ENCODE data around the gene TK2. TPM values are rescaled to one million over a fixed set of nuclear protein-coding genes. Genes with fewer than 3 reads are reported as not detected.

Gene TK2
- total RNA-seq, 1 donor from 2014 or later = 8.4 TPM

DNA sequence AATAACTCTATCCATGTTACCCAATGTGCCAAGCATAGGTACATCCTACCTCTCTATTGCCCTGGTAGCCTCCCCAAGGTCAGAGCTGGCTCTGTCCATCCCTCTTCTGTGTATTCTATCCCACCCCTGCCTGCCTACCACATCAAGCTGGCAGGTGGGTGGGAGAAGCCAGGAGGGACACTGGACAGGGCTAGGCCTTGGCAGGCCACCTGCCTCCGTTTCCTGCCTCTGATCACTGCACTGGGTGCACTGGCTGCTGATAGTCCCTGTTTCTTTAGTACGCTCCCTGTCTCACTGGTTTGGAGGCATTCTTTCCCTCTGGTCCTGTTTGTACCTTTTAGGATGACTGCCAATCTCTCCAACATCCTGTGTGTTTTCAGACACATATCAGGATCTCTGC, 12.7 kb downstream of the TK2 start:
- peaks cover 24% of the 10 kb centered on the region for H3K36me3 Mint-ChIP-seq (ENCODE audit: low read depth)
- no peak for DNase-seq (ENCODE audit: low spot score)
- no peaks in the 10 kb centered on the region for H3K27me3 Mint-ChIP-seq (ENCODE audit: insufficient read depth)
- intact Hi-C loops (cut with micrococcal nuclease) = no loop called here
- no peaks in the 10 kb centered on the region for H3K9me3 Mint-ChIP-seq
- H3K4me1 Mint-ChIP-seq (ENCODE audit: low read depth) = peaks cover 47% of the 10 kb centered on the region
- H3K27ac Mint-ChIP-seq = no peak overlapping the region
- H3K4me3 Mint-ChIP-seq = no peak overlapping the region

DNA sequence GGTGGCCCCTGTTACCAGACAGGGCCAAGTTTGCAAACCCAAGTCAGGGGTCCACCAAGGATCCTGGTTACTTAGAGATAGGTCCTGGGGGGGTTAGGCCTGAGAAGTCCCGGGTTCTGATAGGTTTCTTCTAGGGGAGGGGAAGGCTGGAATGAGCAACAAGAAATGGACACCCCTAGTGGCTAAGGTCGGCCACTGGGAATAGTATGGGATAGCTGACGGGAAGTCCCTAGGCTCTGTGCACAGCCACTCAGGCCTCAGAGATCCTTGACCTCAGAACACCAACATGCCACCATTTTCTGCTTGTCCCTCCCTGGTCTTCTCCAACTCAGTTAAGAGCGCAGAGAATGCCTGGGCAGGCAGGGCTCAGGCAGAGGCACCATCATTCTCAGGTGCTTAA, 13.4 kb downstream of the TK2 start:
- Mint-ChIP-seq H3K4me3 (no peak overlapping the region), H3K27me3 (ENCODE audit: insufficient read depth) (no peaks in the 10 kb centered on the region), H3K9me3 (no peaks in the 10 kb centered on the region), H3K36me3 (ENCODE audit: low read depth) (peaks cover 17% of the 10 kb centered on the region), H3K4me1 (ENCODE audit: low read depth) (peaks cover 40% of the 10 kb centered on the region), H3K27ac (no peak overlapping the region)
- intact Hi-C loops (cut with micrococcal nuclease) = no loop called here
- no peak for DNase-seq (ENCODE audit: low spot score)

DNA sequence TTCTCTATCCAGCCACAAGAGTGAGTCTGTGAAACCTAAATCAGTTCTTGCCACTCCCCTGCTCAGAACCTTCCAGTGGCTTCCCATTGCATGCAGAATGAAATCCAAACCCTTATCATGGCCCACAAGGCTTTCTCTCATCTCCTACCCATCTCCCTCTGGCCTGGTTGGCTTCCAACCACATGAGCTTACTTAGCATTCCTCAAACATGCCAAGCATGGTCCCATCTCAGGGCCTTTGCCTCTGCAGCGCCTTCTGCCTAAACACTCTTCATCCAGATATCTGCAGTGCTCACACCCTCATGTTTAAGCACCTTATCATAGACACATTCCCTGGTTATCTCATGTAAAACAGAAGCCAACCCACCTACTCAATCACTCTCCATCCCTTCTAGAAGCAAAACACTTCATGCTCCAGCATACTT, 15.5 kb downstream of the TK2 start:
- no peak overlapping the region for H3K4me3 Mint-ChIP-seq
- intact Hi-C loops (cut with micrococcal nuclease) = no loop called here
- no peak for DNase-seq (ENCODE audit: low spot score)
- peaks cover 20% of the 10 kb centered on the region for H3K36me3 Mint-ChIP-seq (ENCODE audit: low read depth)
- H3K27me3 Mint-ChIP-seq (ENCODE audit: insufficient read depth) = no peaks in the 10 kb centered on the region
- H3K9me3 Mint-ChIP-seq = no peaks in the 10 kb centered on the region
- H3K4me1 Mint-ChIP-seq (ENCODE audit: low read depth) = peaks cover 35% of the 10 kb centered on the region
- no peak overlapping the region for H3K27ac Mint-ChIP-seq

DNA sequence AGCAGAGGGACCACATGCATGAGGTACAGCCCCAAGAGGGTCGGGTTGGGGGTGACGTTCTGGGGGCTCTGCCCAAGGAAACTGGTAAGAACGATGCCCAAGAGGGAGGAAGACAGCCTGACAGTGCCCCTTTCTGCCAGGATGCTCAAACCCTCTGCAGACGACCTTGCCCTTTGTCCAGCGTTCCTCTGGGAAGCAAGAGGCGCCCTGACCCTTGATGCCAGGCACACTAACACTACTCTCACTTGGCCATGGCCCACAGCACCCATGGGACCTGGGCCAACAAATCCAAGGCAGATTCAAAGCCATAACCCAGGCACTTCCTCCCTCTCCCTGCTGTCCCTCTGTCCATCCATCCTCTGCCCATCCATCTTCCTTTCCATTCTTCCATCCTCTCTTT, 20.4 kb downstream of the TK2 start:
- Mint-ChIP-seq H3K9me3 (no peaks in the 10 kb centered on the region), H3K27ac (peak overlapping the region; percentile 4), H3K36me3 (ENCODE audit: low read depth) (peaks cover 20% of the 10 kb centered on the region), H3K4me1 (ENCODE audit: low read depth) (peaks cover 50% of the 10 kb centered on the region), H3K4me3 (no peak overlapping the region), H3K27me3 (ENCODE audit: insufficient read depth) (no peaks in the 10 kb centered on the region)
- intact Hi-C loops (cut with micrococcal nuclease) = no loop called here
- DNase-seq (ENCODE audit: low spot score) = no peak

DNA sequence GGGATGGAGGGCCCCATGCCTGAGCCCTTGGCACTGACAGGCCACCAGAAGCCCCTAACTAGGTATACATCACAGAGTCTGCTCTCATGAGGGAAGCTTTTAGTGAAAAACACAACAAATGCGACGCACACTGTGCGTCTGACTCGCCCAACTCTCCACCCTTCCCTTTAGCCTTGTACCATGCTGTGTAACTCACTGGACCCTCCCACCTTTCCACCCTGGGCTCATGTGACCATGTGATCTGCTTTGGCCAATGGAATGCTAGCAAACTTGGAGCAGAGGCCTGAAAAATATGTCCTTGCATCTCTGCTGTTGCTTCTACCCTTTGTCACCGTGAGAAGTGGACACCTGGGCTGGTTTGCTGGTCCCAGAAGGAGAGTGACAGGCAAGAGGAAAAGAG, 21.6 kb downstream of the TK2 start:
- Mint-ChIP-seq H3K4me1 (ENCODE audit: low read depth) (peaks cover 60% of the 10 kb centered on the region), H3K9me3 (no peaks in the 10 kb centered on the region), H3K27me3 (ENCODE audit: insufficient read depth) (no peaks in the 10 kb centered on the region), H3K36me3 (ENCODE audit: low read depth) (peaks cover 18% of the 10 kb centered on the region), H3K27ac (no peak overlapping the region), H3K4me3 (no peak overlapping the region)
- DNase-seq (ENCODE audit: low spot score) = no peak
- intact Hi-C loops (cut with micrococcal nuclease) = no loop called here

DNA sequence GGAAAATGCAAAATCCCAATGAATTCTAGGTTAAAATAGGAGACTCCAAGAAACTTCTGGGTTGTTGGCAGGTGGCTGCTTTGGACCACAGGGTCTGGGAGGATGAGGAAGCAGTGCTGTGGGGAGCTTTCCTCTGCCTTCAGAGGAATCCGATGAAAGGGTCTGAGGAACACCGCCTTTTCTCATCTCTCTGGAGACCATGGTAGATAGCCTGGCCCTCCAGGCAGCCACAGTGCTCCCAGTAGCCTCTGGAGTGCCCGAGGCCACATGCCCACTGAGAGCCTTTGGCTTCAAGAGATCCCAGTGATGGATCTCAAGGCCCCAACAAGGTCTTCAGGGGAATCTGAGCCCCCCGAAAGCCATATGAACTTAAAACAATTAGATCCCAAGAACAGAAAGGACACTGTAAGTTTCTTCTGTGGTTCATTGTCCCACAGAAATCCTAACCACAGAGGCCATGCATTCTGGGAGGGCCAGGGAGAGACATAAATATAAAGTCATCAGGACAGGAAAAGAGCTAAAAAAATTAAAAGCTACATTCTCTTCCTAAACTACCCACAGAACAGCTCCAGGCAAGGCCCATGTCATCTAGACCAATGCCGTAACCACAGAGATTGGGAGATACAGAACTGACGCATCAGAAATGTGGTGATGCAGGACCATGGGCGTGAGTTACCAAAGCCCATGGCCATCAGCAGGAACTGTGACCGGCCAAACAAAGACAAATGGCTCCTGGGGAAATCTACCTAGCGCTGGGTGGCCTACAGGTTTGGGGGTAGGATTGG, 24.3 kb downstream of the TK2 start:
- no peak for DNase-seq (ENCODE audit: low spot score)
- Mint-ChIP-seq H3K9me3 (no peaks in the 10 kb centered on the region), H3K27me3 (ENCODE audit: insufficient read depth) (peaks cover 2% of the 10 kb centered on the region), H3K27ac (peak overlapping the region; percentile 61), H3K36me3 (ENCODE audit: low read depth) (peaks cover 15% of the 10 kb centered on the region), H3K4me1 (ENCODE audit: low read depth) (peaks cover 87% of the 10 kb centered on the region), H3K4me3 (no peak overlapping the region)
- intact Hi-C loops (cut with micrococcal nuclease) = loop anchor here (1.0 kb wide), 1 partner anchor 8 kb away; no protein-coding TSS in a partner anchor

DNA sequence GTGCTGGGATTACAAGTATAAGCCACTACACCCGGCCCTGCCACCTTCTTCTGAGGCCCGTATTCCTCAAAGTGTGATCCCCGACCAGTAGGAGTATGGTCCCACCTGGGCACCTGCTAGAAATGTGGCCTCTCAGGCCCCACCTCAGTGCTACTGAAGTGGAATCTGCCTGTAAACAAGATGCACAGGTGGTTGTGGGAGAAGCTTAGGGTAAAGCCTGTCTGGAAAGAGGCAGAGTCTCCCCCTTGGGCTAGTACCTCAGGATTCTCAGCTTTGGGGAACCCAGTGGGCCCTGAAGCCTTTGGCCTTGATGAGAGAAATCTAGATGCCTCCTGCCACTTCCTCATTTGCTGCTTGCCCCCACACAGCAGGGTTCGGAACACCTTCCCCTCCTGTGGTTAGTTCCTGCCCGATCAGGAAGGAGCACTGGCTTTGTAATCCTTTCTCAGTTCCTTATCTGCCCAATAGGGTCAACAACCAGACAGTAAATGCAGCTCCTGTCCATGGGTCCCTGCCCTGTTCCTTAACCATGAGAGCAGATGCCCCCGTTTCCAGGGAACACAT, 25.2 kb downstream of the TK2 start:
- Mint-ChIP-seq H3K4me1 (ENCODE audit: low read depth) (peaks cover 89% of the 10 kb centered on the region), H3K27ac (peak overlapping the region; percentile 91), H3K36me3 (ENCODE audit: low read depth) (peaks cover 16% of the 10 kb centered on the region), H3K9me3 (no peaks in the 10 kb centered on the region), H3K27me3 (ENCODE audit: insufficient read depth) (peaks cover 2% of the 10 kb centered on the region), H3K4me3 (peak overlapping the region; percentile 39)
- intact Hi-C loops (cut with micrococcal nuclease) = loop anchor here (1.0 to 5.0 kb wide), 2 partner anchors 7 to 228 kb away; partner anchors contain the start of gene DYNC1LI2
- DNase-seq (ENCODE audit: low spot score) = no peak

DNA sequence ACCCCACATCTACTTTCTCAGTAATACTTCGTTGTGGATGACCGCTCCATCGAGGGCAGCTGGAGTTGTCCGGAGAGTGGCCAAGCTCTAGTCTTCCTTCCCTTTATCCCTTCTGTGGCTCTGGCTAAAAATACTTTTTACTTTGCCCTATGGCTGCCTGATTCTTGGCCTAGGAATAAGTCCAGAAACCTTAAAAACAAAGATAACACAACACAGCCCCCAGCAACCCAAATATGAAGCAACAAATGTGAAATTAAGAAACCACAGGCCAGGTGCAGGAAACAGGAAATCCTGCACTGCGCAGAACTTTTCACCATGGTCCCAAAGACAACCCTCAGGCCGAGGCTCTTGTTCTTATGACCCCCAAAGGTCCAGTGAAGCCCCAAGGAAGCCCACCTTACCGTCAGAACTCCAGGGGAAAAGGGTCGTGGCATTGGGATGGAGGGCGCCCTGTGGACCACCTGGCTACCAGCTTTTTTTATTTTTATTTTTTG, 26.0 kb downstream of the TK2 start:
- H3K9me3 Mint-ChIP-seq = no peaks in the 10 kb centered on the region
- peak overlapping the region; percentile 52 for H3K4me3 Mint-ChIP-seq
- peaks cover 15% of the 10 kb centered on the region for H3K36me3 Mint-ChIP-seq (ENCODE audit: low read depth)
- H3K27me3 Mint-ChIP-seq (ENCODE audit: insufficient read depth) = peaks cover 2% of the 10 kb centered on the region
- intact Hi-C loops (cut with micrococcal nuclease) = loop anchor here (5.0 kb wide), 1 partner anchor 228 kb away; the partner anchor contains the start of gene DYNC1LI2
- peak; percentile 53 for DNase-seq (ENCODE audit: low spot score)
- H3K27ac Mint-ChIP-seq = peak overlapping the region; percentile 91
- peaks cover 90% of the 10 kb centered on the region for H3K4me1 Mint-ChIP-seq (ENCODE audit: low read depth)

DNA sequence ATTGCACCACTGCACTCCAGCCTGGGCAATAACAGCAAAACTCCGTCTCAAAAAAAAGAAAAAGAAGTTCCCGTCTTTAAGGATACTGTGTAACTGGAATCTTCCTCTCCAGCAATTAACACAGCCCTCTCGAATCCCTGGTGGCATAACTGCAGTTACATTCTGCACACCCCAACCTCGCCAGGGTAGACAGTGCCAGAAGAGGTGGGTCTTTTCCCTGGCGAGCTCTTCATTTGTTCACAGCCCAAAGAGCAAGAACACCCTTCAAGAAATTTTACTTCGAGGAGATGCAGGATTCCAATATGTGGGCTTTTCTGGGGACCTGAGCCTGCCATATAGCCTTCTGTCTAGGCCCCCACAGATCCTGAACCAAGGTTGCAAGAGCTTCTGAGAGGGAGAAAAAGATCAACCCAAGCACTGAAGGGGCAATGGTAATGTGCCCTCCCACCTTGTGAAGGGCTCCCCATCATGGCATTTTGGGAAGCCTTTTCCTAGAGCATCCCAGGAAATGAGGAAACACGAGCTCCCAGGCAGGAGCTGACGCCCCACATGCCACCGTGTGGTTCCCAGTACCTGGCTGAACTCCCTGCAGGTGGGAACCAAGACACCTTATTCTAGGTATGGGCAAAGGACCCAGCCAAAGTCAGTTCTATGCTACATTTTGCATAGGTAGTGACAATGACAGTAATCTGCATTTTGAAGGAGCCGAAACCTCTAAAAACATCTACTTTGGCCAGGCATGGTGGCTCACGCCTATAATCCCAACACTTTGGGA, 26.9 kb downstream of the TK2 start:
- Mint-ChIP-seq H3K4me1 (ENCODE audit: low read depth) (peaks cover 93% of the 10 kb centered on the region), H3K36me3 (ENCODE audit: low read depth) (peaks cover 18% of the 10 kb centered on the region), H3K27ac (peak overlapping the region; percentile 91), H3K4me3 (no peak overlapping the region), H3K27me3 (ENCODE audit: insufficient read depth) (peaks cover 2% of the 10 kb centered on the region), H3K9me3 (no peaks in the 10 kb centered on the region)
- intact Hi-C loops (cut with micrococcal nuclease) = loop anchor here (1.0 to 5.0 kb wide), 5 partner anchors 15 to 229 kb away; partner anchors contain the start of gene DYNC1LI2
- DNase-seq (ENCODE audit: low spot score) = no peak

DNA sequence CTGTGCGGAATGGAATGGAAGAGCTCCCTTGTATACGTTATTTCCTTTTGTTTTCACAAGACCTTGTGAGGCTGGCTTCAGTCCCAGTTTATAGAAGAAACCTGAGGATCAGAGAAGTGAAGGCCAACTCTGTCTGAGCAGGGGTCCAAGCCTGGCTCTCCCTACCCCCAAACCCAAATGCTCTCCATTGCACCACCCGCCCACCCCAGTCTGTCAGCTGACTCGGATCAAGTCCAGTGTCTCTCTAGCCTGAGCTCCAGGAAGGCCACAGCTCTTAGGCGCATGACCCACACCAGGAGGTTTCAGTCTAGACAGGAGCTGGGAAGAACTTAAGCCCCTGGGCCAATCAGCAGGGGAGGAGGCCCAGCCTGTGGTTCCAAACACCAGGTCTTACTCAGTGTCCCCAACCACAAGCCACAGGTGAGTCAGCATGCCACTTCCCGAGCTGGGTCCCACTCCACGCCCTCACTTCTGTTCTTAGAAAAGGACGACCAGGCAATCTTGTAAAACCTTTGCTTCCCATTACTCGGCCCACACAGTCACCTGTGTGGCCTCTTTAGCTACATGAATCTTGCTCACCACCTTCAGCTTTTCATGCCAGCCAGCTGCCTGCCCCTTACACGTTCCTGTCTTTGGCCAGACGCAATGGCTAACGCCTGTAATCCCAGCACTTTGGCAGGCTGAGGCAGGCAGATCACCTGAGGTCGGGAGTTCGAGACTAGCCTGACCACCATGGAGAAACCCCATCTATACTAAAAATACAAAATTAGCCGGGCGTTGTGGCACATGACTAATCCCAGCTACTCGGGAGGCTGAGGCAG, 27.8 kb downstream of the TK2 start:
- no peaks in the 10 kb centered on the region for H3K9me3 Mint-ChIP-seq
- peak overlapping the region; percentile 77 for H3K27ac Mint-ChIP-seq
- H3K36me3 Mint-ChIP-seq (ENCODE audit: low read depth) = peaks cover 18% of the 10 kb centered on the region
- intact Hi-C loops (cut with micrococcal nuclease) = loop anchor here (1.0 to 5.0 kb wide), 5 partner anchors 14 to 230 kb away; partner anchors contain the start of gene DYNC1LI2
- H3K27me3 Mint-ChIP-seq (ENCODE audit: insufficient read depth) = peaks cover 2% of the 10 kb centered on the region
- H3K4me1 Mint-ChIP-seq (ENCODE audit: low read depth) = peaks cover 93% of the 10 kb centered on the region
- DNase-seq (ENCODE audit: low spot score) = peak; percentile 88
- peak overlapping the region; percentile 53 for H3K4me3 Mint-ChIP-seq

DNA sequence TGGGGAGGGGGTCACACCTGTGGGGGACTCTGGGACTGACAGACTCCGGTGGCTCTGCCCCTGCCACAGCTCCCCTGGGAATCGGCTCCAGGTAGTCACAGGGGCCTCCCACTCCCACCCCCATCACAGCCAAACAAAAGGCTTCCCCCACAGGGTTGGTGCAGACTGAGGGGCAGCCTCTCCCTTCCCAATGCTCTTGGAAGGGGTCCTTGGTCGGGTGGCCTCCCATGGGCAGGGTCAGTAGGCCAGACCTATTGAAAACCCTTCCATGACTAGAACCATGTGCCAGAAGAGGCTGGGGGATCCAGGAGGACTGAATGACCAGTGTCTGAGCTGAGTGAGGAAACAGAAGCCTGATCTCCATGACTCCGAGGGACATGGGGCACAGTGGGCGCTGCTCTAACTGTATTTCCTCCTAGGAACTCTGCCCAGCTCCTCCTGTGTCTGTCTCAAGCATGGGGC, 28.6 kb downstream of the TK2 start:
- Mint-ChIP-seq H3K27ac (peak overlapping the region; percentile 77), H3K27me3 (ENCODE audit: insufficient read depth) (peaks cover 2% of the 10 kb centered on the region), H3K9me3 (no peaks in the 10 kb centered on the region), H3K4me1 (ENCODE audit: low read depth) (peaks cover 94% of the 10 kb centered on the region), H3K36me3 (ENCODE audit: low read depth) (peaks cover 21% of the 10 kb centered on the region), H3K4me3 (peak overlapping the region; percentile 53)
- intact Hi-C loops (cut with micrococcal nuclease) = loop anchor here (5.0 kb wide), 1 partner anchor 231 kb away; the partner anchor contains the start of gene DYNC1LI2
- DNase-seq (ENCODE audit: low spot score) = no peak

Data from activated T-helper 1 cell treated with anti-CD3 and anti-CD28 coated beads, Interleukin-12 subunit alpha, Interleukin-12 subunit beta, Interleukin-2, Interleukin-4 antibody, amounts not matched to agents 30 ng/mL and 10 ng/mL and 1 ng/mL, durations not matched to agents 14 hours and 24 hours and 36 hours (primary cell).